RCC 7860 (cell line): ENCODE measurements around the gene GUK1.

Source experiments
- DNase-seq: peaks from one replicate; pipeline ENCODE4 v3.0.0-alpha.2; 2015; ENCODE audit warnings: low spot score
- FAIRE-seq: peaks from 2 replicates; lab custom pipeline; 2012; peaks lifted over from hg19 to GRCh38; lab: Jason Lieb, UNC

GUK1 gene

DNA sequence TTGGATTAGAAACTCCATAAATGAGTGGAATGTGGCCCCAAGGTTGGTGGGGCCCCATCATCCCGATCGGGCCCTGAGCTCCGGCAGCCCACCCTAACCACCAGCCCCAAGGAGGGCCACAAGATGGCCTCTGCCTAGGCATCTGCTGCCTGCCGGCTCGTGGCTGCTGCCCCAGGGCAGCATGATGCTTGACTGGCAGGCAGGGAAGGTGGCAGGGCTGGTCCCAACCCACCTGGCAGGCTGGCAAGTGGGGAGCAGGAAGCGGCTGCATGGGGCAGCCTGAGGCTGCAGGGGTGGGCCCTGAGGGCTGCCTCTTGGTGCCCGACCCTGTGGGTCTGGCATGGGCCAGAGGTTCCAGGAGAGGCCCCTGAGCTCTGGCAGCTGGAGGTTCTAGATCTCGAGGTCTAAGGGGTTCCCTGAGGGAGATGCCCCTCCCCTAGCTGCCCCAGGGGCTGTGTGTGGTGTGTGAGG is 8.9 kb downstream of the GUK1 start:
- FAIRE-seq (no peak), DNase-seq (no peak)

- FAIRE-seq: no peak
- DNase-seq: no peak
Observed at GRCh38 chr1:228149406-228150119, 9.5 kb downstream of the GUK1 start, which contains the start of gene GJC2. Gene GJC2, plus strand, starts transcription at chr1:228149930. Its CDS starts 7,829 bp downstream, at chr1:228157759.

- no peak for FAIRE-seq
- DNase-seq: no peak
Observed at GRCh38 chr1:228150120-228150460, 10.0 kb downstream of the GUK1 start.

DNA sequence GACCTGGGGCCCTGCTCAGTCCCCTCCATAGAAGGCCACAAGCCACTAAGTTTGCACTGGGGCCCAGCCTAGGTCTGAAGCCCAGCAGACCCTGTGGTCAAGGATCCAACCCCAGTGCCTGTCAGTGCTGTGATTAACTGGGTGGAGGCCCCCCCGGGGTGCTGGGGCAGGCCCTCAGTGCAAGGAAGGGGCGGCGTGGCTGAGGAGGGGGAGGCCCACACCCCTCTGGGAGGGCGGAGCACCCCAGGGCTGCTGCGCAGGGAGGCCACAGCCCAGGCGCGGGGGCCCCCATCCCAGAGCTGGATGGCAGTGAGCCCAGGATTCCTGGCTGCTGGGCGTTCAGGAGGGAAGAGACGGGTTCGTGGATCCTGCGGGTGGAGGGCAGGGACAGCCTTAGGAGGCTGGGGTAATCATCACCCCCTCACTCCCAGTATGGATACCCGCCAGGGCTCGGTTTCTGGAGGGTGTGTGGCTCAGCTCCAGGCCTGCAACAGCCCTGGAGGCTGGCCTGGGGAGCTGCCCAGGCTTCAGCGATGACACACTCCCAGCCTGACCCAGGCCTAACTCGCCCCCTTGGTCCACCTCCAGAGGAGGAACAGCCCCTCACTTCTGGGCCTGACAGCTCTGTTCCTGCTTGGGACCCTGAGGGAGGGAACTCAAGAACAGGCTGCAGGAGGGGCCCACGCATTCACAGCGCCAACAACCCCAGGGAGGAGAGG is 10.5 kb downstream of the GUK1 start:
- FAIRE-seq: no peak
- no peak for DNase-seq

- DNase-seq: no peak
- FAIRE-seq: no peak
Observed at GRCh38 chr1:228151180-228151925, 11.3 kb downstream of the GUK1 start.

DNA sequence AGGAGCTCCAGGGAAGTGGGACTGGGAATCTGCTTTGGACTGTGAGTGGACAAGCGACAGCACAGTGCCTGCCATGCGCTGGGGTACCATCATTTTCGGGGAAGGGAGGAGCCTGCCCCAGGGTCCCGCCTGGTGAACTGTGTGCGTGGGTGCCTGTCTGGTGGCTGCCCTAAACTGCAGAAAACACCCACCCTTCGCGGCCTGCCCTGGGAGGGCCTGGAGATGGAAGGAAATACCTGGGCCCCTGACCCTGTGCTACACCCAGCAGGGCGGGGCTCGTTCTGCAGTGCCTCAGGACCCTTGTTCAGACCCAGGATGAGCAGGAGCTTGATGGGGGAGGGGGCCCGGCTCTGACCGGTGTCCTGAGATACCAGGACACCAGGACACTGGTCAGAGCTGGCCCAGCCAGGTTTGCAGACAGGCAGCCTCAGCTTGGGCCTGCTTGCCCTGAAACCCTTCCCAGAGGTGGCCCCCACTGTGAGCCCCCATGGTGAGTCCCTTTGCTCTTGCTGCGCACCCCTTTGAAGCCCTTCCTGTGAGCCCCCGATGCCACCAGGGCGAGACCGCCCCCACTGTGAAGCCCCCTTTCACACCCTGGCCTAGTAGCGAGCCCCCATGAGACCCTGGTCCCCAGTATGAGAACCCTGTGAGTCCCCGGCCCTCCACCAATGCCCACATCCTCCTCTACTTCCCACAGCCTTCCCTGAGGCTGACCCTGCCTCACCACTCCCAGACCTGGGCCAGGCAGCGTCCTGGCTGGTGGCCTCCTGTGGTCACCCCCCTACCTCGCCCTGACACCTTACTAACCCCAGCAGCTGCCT is 12.2 kb downstream of the GUK1 start:
- FAIRE-seq: no peak
- no peak for DNase-seq

DNA sequence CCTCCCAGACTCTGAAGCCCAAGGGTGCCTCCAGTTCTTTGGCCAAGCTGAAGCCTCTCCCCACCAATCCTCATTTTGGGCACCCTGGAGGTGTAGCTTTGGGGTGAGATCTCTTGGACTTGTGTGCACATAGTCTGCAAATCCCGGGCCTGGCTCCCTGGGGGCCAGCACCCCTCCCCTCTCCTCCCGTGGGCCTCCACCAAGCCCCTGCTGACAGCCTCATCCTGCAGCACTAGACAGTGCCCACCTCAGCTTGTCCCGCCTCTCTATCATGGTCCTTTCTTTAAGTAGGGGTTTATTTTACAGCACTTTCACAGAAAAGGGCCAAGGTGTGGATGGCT is 12.8 kb downstream of the GUK1 start:
- DNase-seq (no peak), FAIRE-seq (no peak)

DNA sequence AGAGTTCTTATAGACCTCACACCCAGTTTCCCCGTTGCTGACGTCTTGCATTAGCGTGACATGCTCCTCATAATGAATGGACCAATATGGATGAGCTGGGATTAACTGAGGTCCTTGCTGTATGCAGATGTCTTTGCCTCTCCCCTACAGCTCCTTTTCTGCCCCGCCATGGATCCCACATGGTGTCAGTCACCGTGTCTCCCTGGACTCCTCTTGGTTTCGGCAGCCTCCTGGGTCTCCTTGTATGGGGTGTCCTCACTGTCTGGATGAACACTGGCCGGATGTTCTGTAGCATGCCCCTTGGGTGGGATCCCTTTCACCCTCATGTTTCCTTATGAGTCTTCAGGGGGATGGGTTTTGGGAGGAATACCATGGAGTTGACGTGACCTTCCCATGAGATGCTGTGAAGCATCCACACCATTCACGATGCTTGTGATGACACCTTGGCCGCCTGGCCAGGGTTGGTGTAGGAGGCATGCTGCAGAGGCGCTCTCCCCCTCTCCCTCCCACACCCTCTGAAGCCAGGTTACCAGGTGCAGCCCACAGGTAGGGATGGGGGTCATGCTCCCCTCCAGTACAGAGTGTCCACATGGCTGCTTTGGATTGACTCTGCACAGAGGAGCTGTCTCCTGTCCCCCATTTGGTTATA is 14.1 kb downstream of the GUK1 start:
- FAIRE-seq (no peak), DNase-seq (no peak)

DNA sequence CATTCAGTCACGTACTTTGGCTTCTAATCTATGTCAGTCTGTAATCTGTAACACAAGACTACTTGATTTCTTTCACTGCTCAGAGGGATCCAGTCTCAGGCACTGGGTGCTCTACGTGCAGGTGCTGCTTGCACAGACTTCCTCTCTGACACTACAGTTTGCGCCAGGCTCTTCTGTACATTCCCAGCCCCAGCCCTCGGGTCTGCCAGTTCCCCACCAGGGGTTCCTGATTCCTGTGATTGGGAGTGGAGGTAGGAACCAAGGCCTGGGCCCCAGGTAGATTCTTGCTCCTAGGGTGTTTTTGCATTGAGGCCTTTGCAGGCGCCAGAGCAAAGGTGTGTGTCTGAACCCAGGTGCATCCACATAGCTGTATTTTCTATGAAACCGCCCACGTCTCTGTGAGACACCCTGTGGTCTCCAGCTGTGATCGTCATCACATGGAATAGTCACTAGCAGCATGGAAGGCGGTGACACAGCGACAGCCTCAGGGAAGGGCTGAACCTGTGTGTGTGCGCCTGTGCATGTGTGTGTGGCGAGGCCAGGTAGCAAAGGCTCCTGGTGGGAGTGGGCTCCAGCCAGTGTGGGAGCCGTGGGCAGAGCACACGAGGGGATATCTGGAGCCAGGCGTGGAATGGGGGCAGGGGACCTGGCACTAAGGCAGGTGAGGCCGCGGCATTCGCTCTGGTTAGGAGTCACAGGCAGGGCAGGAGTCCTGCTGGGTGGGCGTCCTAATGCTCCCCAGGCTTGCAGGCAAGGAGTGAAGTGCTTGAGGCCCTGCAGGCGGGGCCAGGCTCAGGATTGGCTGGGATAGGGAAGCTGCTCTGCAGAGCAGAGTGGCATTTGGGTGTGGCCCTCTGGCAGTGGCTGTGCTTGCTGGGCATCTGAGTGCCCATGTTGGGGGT is 14.8 kb downstream of the GUK1 start:
- no peak for DNase-seq
- no peak for FAIRE-seq

DNA sequence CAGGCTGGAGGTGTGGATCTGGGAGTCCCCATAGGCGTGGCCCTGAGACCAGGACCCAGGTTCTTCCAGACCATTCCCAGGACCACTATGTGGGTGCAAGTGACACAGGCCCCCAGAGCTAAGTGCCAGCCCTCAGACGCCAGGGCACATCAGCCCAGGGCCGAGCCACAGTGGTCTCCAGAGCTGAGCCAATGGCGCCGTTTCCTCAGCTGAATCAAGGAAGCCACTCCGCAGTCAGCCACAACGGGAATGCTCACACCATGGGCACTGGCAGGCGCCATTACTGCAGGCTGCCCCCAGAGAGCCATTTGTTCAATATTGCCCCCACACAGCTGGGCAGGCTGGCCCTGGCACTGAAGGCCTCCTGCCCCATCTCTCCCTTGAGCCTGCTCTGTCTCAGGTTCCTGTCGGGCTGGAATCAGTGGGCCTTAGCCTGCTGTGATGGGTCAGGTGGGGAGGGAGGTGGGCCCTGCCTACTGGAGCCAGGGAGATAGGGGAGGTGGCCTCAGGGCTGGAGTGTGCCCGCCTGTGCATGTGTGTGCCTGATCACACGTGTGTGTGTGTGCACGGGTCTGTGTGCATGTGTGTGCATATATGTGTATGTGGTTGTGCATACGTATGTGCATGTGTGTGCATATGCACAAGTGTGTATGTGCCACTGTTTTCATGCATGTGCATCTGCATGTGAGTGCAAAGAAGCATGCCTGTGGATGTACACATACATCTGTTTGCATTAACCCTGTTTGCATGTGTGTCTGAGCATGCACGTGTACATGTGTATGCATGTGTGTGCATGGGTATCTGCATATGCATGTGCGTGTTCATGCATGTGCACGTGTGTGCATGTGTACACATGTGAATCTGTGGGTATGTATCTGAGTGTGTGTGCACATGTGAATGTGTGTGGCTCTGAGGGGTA is 15.8 kb downstream of the GUK1 start:
- FAIRE-seq (no peak), DNase-seq (no peak)

- DNase-seq: no peak
- no peak for FAIRE-seq
Observed at GRCh38 chr1:228156515-228156881, 16.4 kb downstream of the GUK1 start.

DNA sequence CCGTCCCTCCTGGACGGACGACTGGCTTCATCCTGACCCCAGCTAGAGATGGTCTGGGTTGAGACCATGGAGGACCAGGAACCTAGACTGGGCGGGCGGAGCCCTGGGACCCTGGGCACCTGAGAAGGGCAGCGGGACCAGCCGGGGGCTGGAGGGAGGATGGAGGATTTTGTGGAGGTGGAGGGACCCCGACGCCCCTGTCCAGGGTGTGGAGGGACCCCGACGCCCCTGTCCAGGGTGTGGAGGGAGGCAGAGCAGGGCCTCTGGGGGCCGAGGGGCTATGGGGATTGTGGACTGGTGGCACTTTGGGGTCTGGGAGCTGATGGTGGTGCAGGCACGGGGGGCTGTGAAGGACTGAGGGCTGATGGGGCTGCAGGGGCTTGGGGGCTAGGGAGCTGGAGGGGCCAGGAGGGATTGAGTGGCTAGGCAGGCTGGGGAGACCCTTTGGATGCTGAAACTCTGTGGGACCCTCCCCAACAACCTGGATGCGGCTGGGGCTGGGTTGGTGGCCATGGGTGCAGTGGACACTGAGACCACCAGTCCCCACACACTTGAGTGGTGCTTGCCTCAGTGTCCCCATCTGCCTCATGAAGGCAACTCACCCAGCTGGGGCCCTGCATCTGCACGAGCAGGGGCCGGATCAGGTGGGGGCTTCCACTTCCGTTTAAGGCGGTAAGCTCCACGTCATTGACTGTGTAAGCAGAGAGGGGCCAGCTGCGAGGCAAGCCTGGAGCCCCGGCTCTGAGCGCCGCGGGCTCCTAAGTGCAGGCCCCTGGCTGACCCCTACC is 17.1 kb downstream of the GUK1 start:
- FAIRE-seq (no peak), DNase-seq (no peak)

DNA sequence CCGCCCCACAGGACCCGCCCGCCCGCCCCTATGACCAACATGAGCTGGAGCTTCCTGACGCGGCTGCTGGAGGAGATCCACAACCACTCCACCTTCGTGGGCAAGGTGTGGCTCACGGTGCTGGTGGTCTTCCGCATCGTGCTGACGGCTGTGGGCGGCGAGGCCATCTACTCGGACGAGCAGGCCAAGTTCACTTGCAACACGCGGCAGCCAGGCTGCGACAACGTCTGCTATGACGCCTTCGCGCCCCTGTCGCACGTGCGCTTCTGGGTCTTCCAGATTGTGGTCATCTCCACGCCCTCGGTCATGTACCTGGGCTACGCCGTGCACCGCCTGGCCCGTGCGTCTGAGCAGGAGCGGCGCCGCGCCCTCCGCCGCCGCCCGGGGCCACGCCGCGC is 17.6 kb downstream of the GUK1 start:
- DNase-seq (no peak), FAIRE-seq (no peak)

DNA sequence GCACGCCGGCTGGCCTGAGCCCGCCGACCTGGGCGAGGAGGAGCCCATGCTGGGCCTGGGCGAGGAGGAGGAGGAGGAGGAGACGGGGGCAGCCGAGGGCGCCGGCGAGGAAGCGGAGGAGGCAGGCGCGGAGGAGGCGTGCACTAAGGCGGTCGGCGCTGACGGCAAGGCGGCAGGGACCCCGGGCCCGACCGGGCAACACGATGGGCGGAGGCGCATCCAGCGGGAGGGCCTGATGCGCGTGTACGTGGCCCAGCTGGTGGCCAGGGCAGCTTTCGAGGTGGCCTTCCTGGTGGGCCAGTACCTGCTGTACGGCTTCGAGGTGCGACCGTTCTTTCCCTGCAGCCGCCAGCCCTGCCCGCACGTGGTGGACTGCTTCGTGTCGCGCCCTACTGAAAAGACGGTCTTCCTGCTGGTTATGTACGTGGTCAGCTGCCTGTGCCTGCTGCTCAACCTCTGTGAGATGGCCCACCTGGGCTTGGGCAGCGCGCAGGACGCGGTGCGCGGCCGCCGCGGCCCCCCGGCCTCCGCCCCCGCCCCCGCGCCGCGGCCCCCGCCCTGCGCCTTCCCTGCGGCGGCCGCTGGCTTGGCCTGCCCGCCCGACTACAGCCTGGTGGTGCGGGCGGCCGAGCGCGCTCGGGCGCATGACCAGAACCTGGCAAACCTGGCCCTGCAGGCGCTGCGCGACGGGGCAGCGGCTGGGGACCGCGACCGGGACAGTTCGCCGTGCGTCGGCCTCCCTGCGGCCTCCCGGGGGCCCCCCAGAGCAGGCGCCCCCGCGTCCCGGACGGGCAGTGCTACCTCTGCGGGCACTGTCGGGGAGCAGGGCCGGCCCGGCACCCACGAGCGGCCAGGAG is 18.3 kb downstream of the GUK1 start:
- no peak for FAIRE-seq
- no peak for DNase-seq

GRCh38 chr1:228159008-228159665 is 19.1 kb downstream of the GUK1 start:
- DNase-seq (no peak), FAIRE-seq (no peak)

- DNase-seq (no peak), FAIRE-seq (no peak)
Observed at GRCh38 chr1:228160201-228160761, 20.2 kb downstream of the GUK1 start.
